Type B pancreatic cell (in vitro differentiated cells): ENCODE results near the gene PGF. TPM values are rescaled to one million over a fixed set of nuclear protein-coding genes. Genes with fewer than 3 reads are reported as not detected.

Experiments used
- DNase-seq: peaks from one replicate; pipeline ENCODE4 v3.0.0; 2021; ENCODE audit warnings: mixed read lengths; ENCODE audit not compliant: unreplicated experiment; ENCODE audit errors: extremely low spot score
- H3K27ac Mint-ChIP-seq: 2 replicates; pipeline ENCODE4 v1.8.0; 2021; ENCODE audit warnings: mild to moderate bottlenecking, mixed read lengths
- H3K27me3 Mint-ChIP-seq: 2 replicates; pipeline ENCODE4 v1.8.0; 2021; ENCODE audit warnings: mixed read lengths
- H3K36me3 Mint-ChIP-seq: 2 replicates; pipeline ENCODE4 v1.8.0; 2021; ENCODE audit warnings: mixed read lengths
- H3K4me1 Mint-ChIP-seq: one replicate; pipeline ENCODE4 v1.8.0; 2021; ENCODE audit warnings: mixed read lengths; ENCODE audit not compliant: unreplicated experiment
- H3K4me3 Mint-ChIP-seq: 2 replicates; pipeline ENCODE4 v1.8.0; 2021; ENCODE audit warnings: mild to moderate bottlenecking, mixed read lengths
- H3K9me3 Mint-ChIP-seq: 2 replicates; pipeline ENCODE4 v1.8.0; 2021; ENCODE audit warnings: mixed read lengths
- CTCF ChIP-seq: fragments of 200-600 bp; sonication (generic); conservative IDR thresholded peaks from 2 replicates; pipeline ENCODE4 v1.5.0; 2021; ENCODE audit warnings: antibody characterized with exemption, mild to moderate bottlenecking
- total RNA-seq: library from RNA; stranded (reverse); gene quantifications from 2 replicates; pipeline ENCODE4 v1.2.1, GENCODE V29; 2021; ENCODE audit warnings: low replicate concordance

The PGF gene
- total RNA-seq, 1 donor from 2014 or later: 16.8 TPM

GRCh38 chr14:74898694-74899093 is 56.7 kb downstream of the PGF start:
- H3K27ac Mint-ChIP-seq: peak overlapping the region; percentile 48
- TF ChIP-seq CTCF: no peak
- no peak overlapping the region for H3K4me3 Mint-ChIP-seq
- no peaks in the 10 kb centered on the region for H3K9me3 Mint-ChIP-seq
- H3K36me3 Mint-ChIP-seq: peaks cover 29% of the 10 kb centered on the region
- no peak for DNase-seq
- H3K27me3 Mint-ChIP-seq: no peaks in the 10 kb centered on the region
- H3K4me1 Mint-ChIP-seq: no peaks in the 10 kb centered on the region

- Mint-ChIP-seq H3K36me3 (peaks cover 29% of the 10 kb centered on the region), H3K27ac (peak overlapping the region; percentile 48), H3K4me1 (no peaks in the 10 kb centered on the region), H3K27me3 (no peaks in the 10 kb centered on the region), H3K9me3 (no peaks in the 10 kb centered on the region), H3K4me3 (no peak overlapping the region)
- TF ChIP-seq CTCF: no peak
- DNase-seq: no peak
Observed at GRCh38 chr14:74898083-74898482, 57.3 kb downstream of the PGF start.

- Mint-ChIP-seq H3K4me1 (no peaks in the 10 kb centered on the region), H3K4me3 (no peak overlapping the region), H3K36me3 (peaks cover 29% of the 10 kb centered on the region), H3K27ac (no peak overlapping the region), H3K27me3 (no peaks in the 10 kb centered on the region), H3K9me3 (no peaks in the 10 kb centered on the region)
- no peak for DNase-seq
- no peak for TF ChIP-seq CTCF
Observed at GRCh38 chr14:74897642-74898041, 57.8 kb downstream of the PGF start.

- Mint-ChIP-seq H3K27ac (no peak overlapping the region), H3K4me1 (no peaks in the 10 kb centered on the region), H3K9me3 (no peaks in the 10 kb centered on the region), H3K4me3 (no peak overlapping the region), H3K36me3 (peaks cover 29% of the 10 kb centered on the region), H3K27me3 (no peaks in the 10 kb centered on the region)
- TF ChIP-seq CTCF: no peak
- no peak for DNase-seq
Observed at GRCh38 chr14:74896400-74896799, 59.0 kb downstream of the PGF start.

GRCh38 chr14:74893614-74894091 is 61.7 kb downstream of the PGF start:
- no peak for TF ChIP-seq CTCF
- H3K4me1 Mint-ChIP-seq: no peaks in the 10 kb centered on the region
- no peaks in the 10 kb centered on the region for H3K27me3 Mint-ChIP-seq
- no peak for DNase-seq
- no peak overlapping the region for H3K4me3 Mint-ChIP-seq
- H3K27ac Mint-ChIP-seq: no peak overlapping the region
- H3K36me3 Mint-ChIP-seq: peaks cover 20% of the 10 kb centered on the region
- no peaks in the 10 kb centered on the region for H3K9me3 Mint-ChIP-seq

- TF ChIP-seq CTCF: no peak
- Mint-ChIP-seq H3K27me3 (no peaks in the 10 kb centered on the region), H3K4me1 (peaks cover 6% of the 10 kb centered on the region), H3K27ac (no peak overlapping the region), H3K4me3 (no peak overlapping the region), H3K9me3 (no peaks in the 10 kb centered on the region), H3K36me3 (peaks cover 18% of the 10 kb centered on the region)
- no peak for DNase-seq
Observed at GRCh38 chr14:74892745-74893144, 62.7 kb downstream of the PGF start.
